HepG2 (cell line): ENCODE results near the gene TBC1D25. TPM values are rescaled to one million over a fixed set of nuclear protein-coding genes. Genes with fewer than 3 reads are reported as not detected.

Source experiments
- ARNT2 ChIP-seq: sonication (generic); formaldehyde crosslinking; IDR thresholded peaks from 2 replicates; pipeline ENCODE4 v1.8.0; 2022; ENCODE audit warnings: mild to moderate bottlenecking, low read depth, missing genetic modification reagents, moderate library complexity
- CTCF ChIP-seq: sonication (generic); formaldehyde crosslinking; IDR thresholded peaks from 2 replicates; pipeline ENCODE4 v1.5.0; 2020; ENCODE audit warnings: mild to moderate bottlenecking, missing genetic modification reagents, moderate library complexity
- DDIT3 ChIP-seq: sonication (generic); formaldehyde crosslinking; IDR thresholded peaks from 2 replicates; pipeline ENCODE4 v1.4.0; 2020; ENCODE audit warnings: mild to moderate bottlenecking, missing genetic modification reagents
- DMAP1 ChIP-seq: IDR thresholded peaks from 2 replicates; pipeline ENCODE4 v1.6.1; 2016
- ERF ChIP-seq: IDR thresholded peaks from 2 replicates; pipeline ENCODE4 v1.6.1; 2018; ENCODE audit warnings: missing biosample characterization, missing genetic modification reagents
- GFI1 ChIP-seq: sonication (generic); formaldehyde crosslinking; IDR thresholded peaks from 2 replicates; pipeline ENCODE4 v1.5.0; 2020; ENCODE audit warnings: missing genetic modification reagents, mild to moderate bottlenecking, borderline replicate concordance
- LBX2 ChIP-seq: sonication (generic); formaldehyde crosslinking; IDR thresholded peaks from 2 replicates; pipeline ENCODE4 v1.5.0; 2020; ENCODE audit warnings: missing genetic modification reagents, mild to moderate bottlenecking, borderline replicate concordance
- MAZ ChIP-seq, 2 experiments: sonication (generic) in 1 of 2; formaldehyde crosslinking in 1 of 2; IDR thresholded peaks; 2 replicates each; pipeline versions ENCODE4 v1.5.0 to v1.6.1; 2012 to 2020; ENCODE audit warnings: low read depth in 2 of 2, mild to moderate bottlenecking in 2 of 2, borderline replicate concordance in 1 of 2, improper control_type of control experiment in 1 of 2, low read length in 1 of 2, missing genetic modification reagents in 1 of 2, moderate library complexity in 1 of 2
- MNT ChIP-seq: fragments of 450-650 bp; IDR thresholded peaks from 2 replicates; pipeline ENCODE4 v1.6.1; 2016
- PHF8 ChIP-seq: sonication (generic); formaldehyde crosslinking; IDR thresholded peaks from 2 replicates; pipeline ENCODE4 v1.5.0; 2020; ENCODE audit warnings: missing genetic modification reagents
- POGZ ChIP-seq: sonication (generic); formaldehyde crosslinking; IDR thresholded peaks from 2 replicates; pipeline ENCODE4 v1.4.0; 2020; ENCODE audit warnings: mild to moderate bottlenecking, missing genetic modification reagents
- POLR2A ChIP-seq, 2 experiments: IDR thresholded peaks; 2 replicates each; pipeline ENCODE4 v1.6.1; 2011; ENCODE audit warnings: low read depth in 2 of 2, low read length in 2 of 2, mild to moderate bottlenecking in 1 of 2, moderate library complexity in 1 of 2; ENCODE audit not compliant: insufficient read depth in 1 of 2
- SALL2 ChIP-seq: sonication (generic); formaldehyde crosslinking; IDR thresholded peaks from 2 replicates; pipeline ENCODE4 v1.8.1; 2023; ENCODE audit warnings: mild to moderate bottlenecking, missing genetic modification reagents, inconsistent platforms
- THAP8 ChIP-seq: sonication (generic); formaldehyde crosslinking; IDR thresholded peaks from 2 replicates; pipeline ENCODE4 v1.5.1; 2020; ENCODE audit warnings: missing genetic modification reagents, mild to moderate bottlenecking, borderline replicate concordance
- ZFP91 ChIP-seq: sonication (generic); formaldehyde crosslinking; IDR thresholded peaks from 2 replicates; pipeline ENCODE4 v1.9.0; 2022; ENCODE audit warnings: missing genetic modification reagents, mild to moderate bottlenecking, borderline replicate concordance
- ZMYM2 ChIP-seq: sonication (generic); formaldehyde crosslinking; IDR thresholded peaks from 2 replicates; pipeline ENCODE4 v1.8.0; 2022; ENCODE audit warnings: mild to moderate bottlenecking, missing genetic modification reagents
- ZNF350 ChIP-seq: sonication (generic); formaldehyde crosslinking; IDR thresholded peaks from 2 replicates; pipeline ENCODE4 v1.4.0; 2020; ENCODE audit warnings: mild to moderate bottlenecking, low read depth, missing genetic modification reagents, borderline replicate concordance
- ZNF441 ChIP-seq: sonication (generic); formaldehyde crosslinking; IDR thresholded peaks from 2 replicates; pipeline ENCODE4 v1.7.0; 2021; ENCODE audit warnings: missing genetic modification reagents, borderline replicate concordance
- ZNF451 ChIP-seq: sonication (generic); formaldehyde crosslinking; IDR thresholded peaks from 2 replicates; pipeline ENCODE4 v1.5.0; 2020; ENCODE audit warnings: mild to moderate bottlenecking, missing genetic modification reagents
- ZNF704 ChIP-seq: sonication (generic); formaldehyde crosslinking; IDR thresholded peaks from 2 replicates; pipeline ENCODE4 v1.8.1; 2023; ENCODE audit warnings: mild to moderate bottlenecking, inconsistent platforms, moderate library complexity, missing genetic modification reagents, borderline replicate concordance
- polyA plus RNA-seq, 8 experiments: library from polyadenylated mRNA; depleted of rRNA in 3 of 8; stranded (reverse) in 7 of 8; unstranded in 1 of 8; fragments of >200 nt; fragmentation: Illumina TruSeq in 4 of 8; extraction: Trizol in 4 of 8; gene quantifications; 2 replicates each; pipeline versions ENCODE4 v1.2.1 to v1.2.3, GENCODE V29; 2011 to 2016; ENCODE audit warnings: low read depth in 4 of 8, missing spikeins in 1 of 8, mixed read lengths in 1 of 8; ENCODE audit not compliant: insufficient read depth in 1 of 8
- total RNA-seq, 5 experiments: library from RNA; depleted of rRNA; stranded (reverse); fragments of >200 nt; fragmentation: Illumina TruSeq; extraction: Trizol; gene quantifications; 2 replicates each; pipeline ENCODE4 v1.2.3, GENCODE V29; 2016; ENCODE audit warnings: low read depth in 1 of 5

TBC1D25 gene
- total and polyA plus RNA-seq, 2 of the 13 experiments (the other 11 are each of a cell fraction or from before 2014, with no cell fraction given) = 3.5 to 4.7 TPM

- 0 out of 2 replicates have a peak, but pooled peaks have one; percentile 47 for TF ChIP-seq ERF (CRISPR knock-in tag)
- no peak; the same call in 1 of the 2 replicates for TF ChIP-seq MAZ (IDR thresholded peaks at IDR 0.05; ENCODE audit: borderline replicate concordance, low read depth, low read length)
- 0 out of 2 replicates have a peak, but pooled peaks have one; percentile 50 for TF ChIP-seq MAZ (CRISPR knock-in tag; IDR thresholded peaks at IDR 0.05; ENCODE audit: low read depth)
- no peak for TF ChIP-seq SALL2
- no peak for TF ChIP-seq LBX2
- peak; percentile 27; the same call in 1 of the 2 replicates for TF ChIP-seq THAP8 (CRISPR knock-in tag)
- peak; percentile 64 for TF ChIP-seq MNT
- TF ChIP-seq POLR2A (IDR thresholded peaks at IDR 0.05; ENCODE audit: insufficient read depth in 1 of 2, low read depth in 2 of 2, low read length in 2 of 2) = peak in 1 of 2 experiments; percentile 26; a peak in 1 of 4 replicates
- peak; percentile 62 for TF ChIP-seq CTCF
- TF ChIP-seq GFI1 (CRISPR knock-in tag) = no peak
- peak; percentile 72; the same call in 1 of the 2 replicates for TF ChIP-seq ZFP91 (CRISPR knock-in tag)
- 0 out of 2 replicates have a peak, but pooled peaks have one; percentile 24 for TF ChIP-seq ZNF350 (CRISPR knock-in tag)
- 0 out of 2 replicates have a peak, but pooled peaks have one; percentile 37 for TF ChIP-seq ZNF451
- TF ChIP-seq ZNF441 (CRISPR knock-in tag) = no peak
- no peak for TF ChIP-seq ZNF704 (CRISPR knock-in tag)
- peak; percentile 58; the same call in 1 of the 2 replicates for TF ChIP-seq DMAP1 (CRISPR knock-in tag)
- 0 out of 2 replicates have a peak, but pooled peaks have one; percentile 41 for TF ChIP-seq ARNT2 (CRISPR knock-in tag)
- peak; percentile 62 for TF ChIP-seq PHF8
- 0 out of 2 replicates have a peak, but pooled peaks have one; percentile 20 for TF ChIP-seq POGZ (CRISPR knock-in tag)
- TF ChIP-seq DDIT3 = no peak
- TF ChIP-seq ZMYM2 = 0 out of 2 replicates have a peak, but pooled peaks have one; percentile 64
These were observed at the start of gene TBC1D25 (continued) for GRCh38 chrX:48539345-48540027.
